Posterior vena cava (tissue), 2 donors: ENCODE results near the gene LBX2. TPM values are rescaled to one million over a fixed set of nuclear protein-coding genes. Genes with fewer than 3 reads are reported as not detected.

Source experiments
- DNase-seq: peaks from one replicate; pipeline ENCODE4 v3.0.0-alpha.2; 2020; ENCODE audit warnings: low spot score
- intact Hi-C, 2 donors: fragments of 100-400 bp; cut with DNase I; formaldehyde crosslinking; loops; one replicate each; pipeline versions ENCODE4 v1.14.1 to v1.14.2; 2022 to 2023
- total RNA-seq, 2 donors: library from RNA; stranded (reverse); fragmentation: NEBNext Ultra II Directional; extraction: Animal tissue kit (Norgen Biotek cat#: 25700); gene quantifications; one replicate each; pipeline ENCODE4 v1.2.1, GENCODE V29; 2021
- donor health status: DM: yes; HTN: yes; CAD: no.
- donor health status: DM: yes; HTN: yes; CAD: no.

The LBX2 gene
- total RNA-seq, 2 donors from 2014 or later, result 1.5 TPM; not detected in 1

DNA sequence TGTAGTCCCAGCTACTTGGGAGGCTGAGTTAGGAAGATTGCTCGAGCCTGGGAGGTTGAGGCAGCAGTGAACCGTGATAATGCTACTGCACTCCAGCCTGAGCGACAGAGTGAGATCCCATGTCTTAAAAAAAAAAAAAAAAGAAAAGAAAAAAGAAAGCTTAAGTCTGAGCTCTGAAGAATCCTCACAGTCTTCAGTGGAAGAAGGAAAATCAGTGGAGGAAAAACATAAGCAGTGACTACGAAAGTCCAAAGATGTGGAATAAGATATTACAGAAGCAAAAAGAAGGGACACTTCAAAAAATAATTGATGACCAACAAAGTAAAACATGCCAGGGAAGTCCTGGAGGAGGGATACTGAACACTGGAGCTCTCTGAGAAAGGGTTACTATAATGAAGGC is 10.9 kb upstream of the LBX2 start:
- DNase-seq, result peak; percentile 12
- intact Hi-C loops, result no loop called here

GRCh38 chr2:74507926-74508520 is 8.6 kb upstream of the LBX2 start:
- DNase-seq, result peak; percentile 83
- intact Hi-C loops, result no loop called here

DNA sequence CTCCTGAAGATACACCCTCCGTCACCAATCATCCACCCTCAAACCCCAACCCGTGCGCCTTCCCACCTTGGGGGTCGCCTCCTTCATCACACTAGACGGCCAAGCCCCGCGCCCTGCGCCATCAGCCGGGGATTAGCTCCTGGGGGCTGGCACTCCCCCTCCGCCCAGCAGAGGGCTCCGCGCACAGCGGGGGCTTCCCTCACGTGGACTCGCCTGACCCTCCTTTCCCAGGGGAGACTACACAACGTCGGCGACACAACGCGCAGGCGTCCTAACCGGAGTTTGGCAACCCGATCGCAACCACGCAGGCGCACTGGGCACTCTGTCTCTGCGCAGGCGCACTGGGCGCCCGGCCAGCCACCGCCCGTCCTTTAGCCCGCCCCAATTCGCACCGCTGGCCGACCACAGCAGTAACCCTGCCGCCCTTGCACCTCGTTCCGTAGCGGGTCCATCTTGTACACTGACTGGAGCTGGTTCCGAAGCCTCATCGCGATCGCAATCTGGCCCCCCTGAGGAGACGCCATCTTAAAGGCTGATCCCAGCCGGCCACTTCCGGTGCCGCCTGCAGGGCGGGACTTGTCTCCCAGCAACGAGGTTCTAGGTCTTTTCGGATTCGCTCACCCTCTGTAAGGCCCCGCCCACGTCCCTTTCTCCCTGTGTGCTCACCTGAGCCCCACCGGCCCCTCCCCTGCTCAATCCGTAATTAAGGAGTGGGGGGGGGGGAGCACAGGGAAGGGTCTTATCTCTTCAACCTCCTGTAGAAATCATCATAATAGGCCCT is 7.9 kb upstream of the LBX2 start, which contains the start of gene PCGF1:
Gene PCGF1 (minus strand): TSS at position 551 of the 781 bp plus-strand sequence. CDS start 27 bp downstream, at position 524.
- peak; percentile 100 for DNase-seq
- intact Hi-C loops, result no loop called here

GRCh38 chr2:74505448-74506246 is 6.2 kb upstream of the LBX2 start:
- no peak for DNase-seq
- intact Hi-C loops, result no loop called here

DNA sequence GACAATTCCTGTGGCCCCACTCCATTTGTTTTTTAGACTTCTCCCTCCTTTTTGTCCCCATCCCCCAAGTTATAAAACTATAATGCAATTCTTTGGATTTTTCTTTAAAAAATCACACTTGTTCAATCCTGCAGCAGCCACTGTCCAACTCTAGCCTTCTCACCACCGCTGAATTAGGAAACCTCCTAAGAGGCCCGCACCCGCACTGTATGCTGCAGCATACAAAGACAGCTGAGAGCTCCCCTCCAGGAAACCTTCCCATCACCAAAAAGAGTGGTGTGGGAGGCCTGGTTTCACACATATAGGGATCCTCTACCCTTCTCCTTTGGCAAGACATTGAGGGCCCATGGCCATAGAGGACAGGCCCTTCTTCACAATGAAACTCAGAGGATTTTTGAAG is 5.2 kb upstream of the LBX2 start:
- intact Hi-C loops, result no loop called here
- DNase-seq, result peak; percentile 64

DNA sequence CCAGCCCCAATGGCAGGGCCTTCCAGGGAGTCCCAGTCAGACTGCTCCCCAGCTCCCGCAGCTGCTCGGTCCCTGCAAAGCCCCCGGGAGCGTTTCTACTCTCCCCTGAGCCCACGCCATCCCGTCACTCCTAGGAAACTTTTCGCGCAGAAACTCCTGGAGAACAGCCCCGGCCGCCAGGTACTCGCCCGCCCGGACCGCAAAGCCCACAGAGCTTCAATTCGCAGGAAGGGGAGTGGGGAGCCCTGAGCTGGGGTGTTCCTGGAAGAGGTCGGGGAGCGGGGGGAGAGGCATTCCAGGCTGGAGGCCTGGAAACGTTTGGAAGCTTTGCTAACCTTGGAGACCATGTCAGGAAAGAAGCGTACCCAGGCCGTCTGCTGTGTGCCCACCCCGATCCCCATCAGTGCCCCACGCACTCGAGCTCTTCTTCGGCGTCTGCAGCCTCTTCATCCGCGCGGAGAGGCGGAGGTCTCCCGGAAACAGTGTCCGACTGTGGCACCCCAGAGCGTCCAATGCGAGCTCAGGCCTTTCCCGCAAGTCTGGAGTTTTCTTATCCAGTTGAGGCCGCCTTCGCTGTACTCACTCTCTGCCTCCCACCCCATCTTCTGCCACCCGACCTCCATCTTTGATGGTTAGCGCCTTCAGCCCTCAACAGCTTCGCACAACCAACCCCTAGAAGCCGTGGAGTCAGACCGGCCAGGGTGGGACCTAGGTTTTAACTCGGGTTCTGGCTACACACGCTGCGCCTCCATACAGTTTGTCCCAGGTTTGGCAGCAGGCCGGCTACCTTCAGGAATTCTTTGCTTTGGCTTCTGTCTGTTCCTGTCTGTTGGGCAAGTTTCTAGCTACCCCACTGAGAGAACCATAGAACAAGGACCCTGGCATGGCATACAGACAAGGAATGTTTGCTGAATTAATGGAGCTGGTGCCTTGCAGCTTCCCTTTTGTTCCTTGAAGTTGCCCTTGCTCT is 4.4 kb upstream of the LBX2 start:
- intact Hi-C loops, result no loop called here

DNA sequence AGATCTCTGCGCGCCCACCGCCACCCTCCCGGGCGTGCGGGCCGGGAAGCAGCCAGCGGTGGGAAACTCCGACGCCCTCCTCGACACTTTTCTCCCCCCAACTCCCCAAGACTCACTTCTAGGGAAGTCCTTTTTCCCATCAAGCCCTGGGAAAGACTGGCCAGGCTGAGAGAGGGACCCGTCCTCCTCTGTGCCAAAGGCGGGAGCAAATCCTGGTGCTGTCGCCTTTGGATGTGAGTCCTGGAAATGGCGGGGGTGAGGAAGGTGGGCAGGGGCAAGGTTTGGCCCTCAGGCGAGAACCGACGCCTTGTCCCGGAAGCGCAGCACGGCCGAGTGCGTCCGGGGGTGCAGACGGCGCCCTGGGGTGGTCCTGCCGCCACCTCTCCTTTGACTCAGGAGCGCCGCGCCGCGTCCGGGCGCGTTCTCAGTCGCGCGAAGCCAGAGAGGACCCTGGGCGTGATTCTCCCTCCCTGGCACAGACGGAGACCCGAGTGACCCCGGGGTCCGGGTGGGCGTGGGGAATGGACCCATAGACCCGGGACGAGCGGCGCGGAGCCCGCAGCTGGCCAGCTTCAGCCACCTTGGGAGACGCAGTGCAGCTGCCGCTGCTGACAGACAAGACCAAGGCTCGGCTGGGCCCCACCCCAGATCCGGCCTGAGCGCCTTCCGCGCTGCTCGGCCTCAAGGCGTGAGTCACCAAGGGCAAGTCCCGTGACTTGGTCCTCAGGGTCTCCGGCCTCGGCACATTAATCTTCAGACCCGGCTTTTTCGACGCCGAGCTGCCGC is 3.5 kb upstream of the LBX2 start:
- peak; percentile 94 for DNase-seq
- intact Hi-C loops, result no loop called here

More for the DNA sequence above, 4.4 kb upstream of the LBX2 start:
- peak; percentile 82 for DNase-seq

DNA sequence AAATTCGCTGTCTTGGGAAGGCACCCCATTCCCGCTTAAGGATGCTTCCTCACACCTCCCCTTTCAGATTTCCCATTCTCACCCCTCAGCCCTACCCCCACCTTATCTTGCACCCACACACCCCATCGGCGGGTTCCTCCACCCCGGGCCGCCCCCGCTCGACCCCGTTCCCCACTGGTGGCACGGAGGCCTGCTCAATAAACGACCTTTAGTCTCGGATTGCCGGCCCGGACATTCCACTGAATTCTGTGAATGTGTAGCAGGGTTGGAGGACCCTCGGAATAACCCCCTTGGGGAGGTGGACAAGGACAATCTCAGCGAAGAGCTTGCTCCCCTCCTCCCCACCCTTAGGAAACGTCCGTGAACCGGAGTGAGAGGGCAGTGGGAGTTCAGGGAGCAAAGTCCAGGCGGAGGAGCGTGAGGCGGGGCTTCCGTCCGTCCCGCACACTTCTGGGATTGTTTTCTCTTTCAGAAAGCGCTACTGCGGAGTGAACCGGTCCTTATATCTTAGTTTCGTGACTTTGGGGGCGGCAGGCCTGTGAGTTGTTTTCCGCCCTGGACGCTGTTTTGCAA is 2.8 kb upstream of the LBX2 start:
- DNase-seq, result peak; percentile 79
- intact Hi-C loops, result no loop called here

DNA sequence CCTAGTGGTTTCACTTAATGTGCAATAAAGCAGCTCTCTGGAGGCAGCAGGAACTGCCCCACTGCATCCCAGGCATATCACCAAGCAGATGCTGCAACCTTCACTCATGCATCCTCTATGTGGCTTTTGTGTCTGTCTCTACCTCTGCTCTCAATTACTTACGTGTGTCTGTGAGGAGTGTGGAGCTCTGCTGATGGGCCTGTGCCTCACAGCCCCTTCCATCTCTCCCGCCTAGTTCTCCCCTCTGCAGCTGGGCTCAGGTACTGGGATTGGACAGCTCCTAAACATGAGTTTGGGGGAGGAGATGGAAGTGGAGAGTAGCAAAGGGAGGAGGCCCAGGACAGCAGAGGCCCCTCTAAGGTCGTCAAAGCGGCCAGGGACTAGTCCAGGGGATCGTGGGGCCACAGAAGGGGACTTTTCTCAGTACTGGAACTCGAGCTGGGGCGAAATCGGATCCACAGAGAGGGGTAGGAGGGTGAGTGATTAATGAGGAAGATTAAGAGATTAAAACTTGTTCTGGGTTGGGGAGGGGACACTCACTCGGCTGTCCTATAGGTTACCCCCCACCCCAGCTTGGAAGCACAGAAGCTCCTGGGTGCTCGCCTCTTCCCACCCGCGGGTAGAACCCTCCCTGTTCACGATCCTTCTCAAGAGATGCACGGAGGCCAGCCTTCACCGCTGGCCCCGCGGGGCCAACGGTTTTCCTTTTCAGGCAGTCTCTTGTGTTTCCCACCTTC is 2.1 kb upstream of the LBX2 start:
- intact Hi-C loops, result no loop called here

DNA sequence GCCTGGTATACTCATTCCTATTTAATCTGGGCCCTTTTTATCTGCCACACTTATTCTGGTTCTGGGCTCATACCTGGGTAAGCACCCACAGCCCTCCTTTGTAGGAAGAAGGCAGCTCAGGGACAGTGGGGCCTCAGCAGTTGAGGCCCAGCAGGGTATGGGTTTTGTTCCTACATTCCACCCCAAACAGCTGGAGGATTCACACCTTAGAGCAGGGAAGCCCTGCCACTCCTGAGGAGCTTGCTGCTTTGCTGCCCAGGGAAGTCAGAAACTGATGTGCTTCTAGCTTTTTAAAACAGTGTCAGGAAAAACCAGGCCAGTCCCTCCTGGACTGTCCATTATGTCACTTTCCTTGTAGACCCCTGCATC is 1.2 kb upstream of the LBX2 start:
- DNase-seq, result no peak
- intact Hi-C loops, result no loop called here

More for the DNA sequence above, 2.1 kb upstream of the LBX2 start:
- peak; percentile 61 for DNase-seq

GRCh38 chr2:74499940-74500577 is 656 bp upstream of the LBX2 start:
- intact Hi-C loops, result no loop called here
- DNase-seq, result peak; percentile 38

GRCh38 chr2:74498500-74499266 is 720 bp downstream of the LBX2 start:
- DNase-seq, result peak; percentile 73
- intact Hi-C loops, result no loop called here

GRCh38 chr2:74497777-74498499 is 1.5 kb downstream of the LBX2 start:
- intact Hi-C loops, result no loop called here
- DNase-seq, result peak; percentile 80

GRCh38 chr2:74496997-74497776 is 2.2 kb downstream of the LBX2 start:
- peak; percentile 67 for DNase-seq

DNA sequence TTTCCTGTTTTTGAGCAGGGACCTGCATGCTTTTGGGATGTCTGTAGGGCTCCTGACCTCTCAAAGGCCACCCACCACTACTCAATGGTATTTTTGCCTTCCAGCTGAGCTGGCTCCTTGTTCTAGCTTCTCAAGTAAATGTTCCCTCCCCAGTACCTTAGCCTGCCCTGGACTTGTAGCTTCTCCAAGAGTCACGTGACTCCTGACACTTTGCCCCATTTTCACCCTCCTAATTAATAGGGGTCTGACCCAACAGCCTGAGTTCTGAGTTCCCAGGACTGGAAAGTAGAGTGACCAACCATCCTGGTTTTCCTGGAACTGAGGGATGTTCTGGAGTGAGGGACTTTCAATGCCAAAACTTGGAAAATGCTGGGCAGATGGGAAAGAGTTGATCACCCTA is 4.0 kb downstream of the LBX2 start:
- no peak for DNase-seq
- intact Hi-C loops, result no loop called here

More at GRCh38 chr2:74496997-74497776, 2.2 kb downstream of the LBX2 start:
- intact Hi-C loops, result no loop called here
